ENCODE data around the gene CALCOCO1. TPM values are rescaled to one million over a fixed set of nuclear protein-coding genes. Genes with fewer than 3 reads are reported as not detected.
"Not testable (repeated sequence)": the region's sequence is repeated elsewhere in the genome, so short reads cannot be mapped to it uniquely, and the experiment has no call there.

Gene CALCOCO1
- total RNA-seq, 2 donors from 2014 or later: 35.4 to 36.2 TPM

GRCh38 chr12:53719649-53720048 is 7.6 kb downstream of the CALCOCO1 start:
- ATAC-seq (no peak), DNase-seq (ENCODE audit: low spot score in 2 of 2) (no peak)
- H3K36me3 Mint-ChIP-seq: no peaks in the 10 kb centered on the region
- no peak overlapping the region for H3K27ac Mint-ChIP-seq
- no peaks in the 10 kb centered on the region for H3K9me3 Mint-ChIP-seq

- H3K27ac Mint-ChIP-seq; ATAC-seq; DNase-seq (ENCODE audit: low spot score in 2 of 2); H3K36me3 Mint-ChIP-seq; H3K9me3 Mint-ChIP-seq: not testable (repeated sequence)
Observed at GRCh38 chr12:53718567-53718966, 8.7 kb downstream of the CALCOCO1 start.

- DNase-seq (ENCODE audit: low spot score in 2 of 2) (no peak), ATAC-seq (no peak)
- H3K36me3 Mint-ChIP-seq: no peaks in the 10 kb centered on the region
- H3K9me3 Mint-ChIP-seq: no peaks in the 10 kb centered on the region
- no peak overlapping the region for H3K27ac Mint-ChIP-seq
Observed at GRCh38 chr12:53717319-53717718, 9.9 kb downstream of the CALCOCO1 start.

GRCh38 chr12:53714004-53714403 is 13.2 kb downstream of the CALCOCO1 start:
- ATAC-seq (no peak), DNase-seq (ENCODE audit: low spot score in 2 of 2) (no peak)
- H3K36me3 Mint-ChIP-seq: no peaks in the 10 kb centered on the region
- no peak overlapping the region for H3K27ac Mint-ChIP-seq
- H3K9me3 Mint-ChIP-seq: no peaks in the 10 kb centered on the region

- H3K27ac Mint-ChIP-seq: no peak overlapping the region
- no peaks in the 10 kb centered on the region for H3K9me3 Mint-ChIP-seq
- ATAC-seq (no peak), DNase-seq (ENCODE audit: low spot score in 2 of 2) (no peak)
- no peaks in the 10 kb centered on the region for H3K36me3 Mint-ChIP-seq
Observed at GRCh38 chr12:53713516-53713915, 13.7 kb downstream of the CALCOCO1 start.

- no peaks in the 10 kb centered on the region for H3K36me3 Mint-ChIP-seq
- ATAC-seq: no peak
- no peaks in the 10 kb centered on the region for H3K9me3 Mint-ChIP-seq
- DNase-seq (ENCODE audit: low spot score in 2 of 2): no peak
- no peak overlapping the region for H3K27ac Mint-ChIP-seq
Observed at GRCh38 chr12:53712059-53712643, 15.1 kb downstream of the CALCOCO1 start.

GRCh38 chr12:53710091-53710490 is 17.2 kb downstream of the CALCOCO1 start:
- peak overlapping the region in 1 of 2 donors; percentile 63 for H3K27ac Mint-ChIP-seq
- H3K36me3 Mint-ChIP-seq: no peaks in the 10 kb centered on the region
- H3K9me3 Mint-ChIP-seq: no peaks in the 10 kb centered on the region
- no peak for DNase-seq (ENCODE audit: low spot score in 2 of 2)
- no peak for ATAC-seq

- no peaks in the 10 kb centered on the region for H3K9me3 Mint-ChIP-seq
- DNase-seq (ENCODE audit: low spot score in 2 of 2) (no peak), ATAC-seq (no peak)
- H3K36me3 Mint-ChIP-seq: no peaks in the 10 kb centered on the region
- no peak overlapping the region for H3K27ac Mint-ChIP-seq
Observed at GRCh38 chr12:53709671-53710070, 17.6 kb downstream of the CALCOCO1 start.

GRCh38 chr12:53706080-53706479 is 21.2 kb downstream of the CALCOCO1 start:
- no peak for ATAC-seq
- Mint-ChIP-seq H3K9me3 (no peaks in the 10 kb centered on the region), H3K27ac (no peak overlapping the region), H3K36me3 (no peaks in the 10 kb centered on the region)
- DNase-seq (ENCODE audit: low spot score in 2 of 2): no peak

GRCh38 chr12:53703756-53704155 is 23.5 kb downstream of the CALCOCO1 start:
- DNase-seq (ENCODE audit: low spot score in 2 of 2): no peak
- Mint-ChIP-seq H3K36me3 (no peaks in the 10 kb centered on the region), H3K9me3 (no peaks in the 10 kb centered on the region), H3K27ac (no peak overlapping the region)
- ATAC-seq: no peak

GRCh38 chr12:53701518-53702264 is 25.6 kb downstream of the CALCOCO1 start:
- Mint-ChIP-seq H3K27ac (no peak overlapping the region), H3K36me3 (no peaks in the 10 kb centered on the region), H3K9me3 (no peaks in the 10 kb centered on the region)
- peak; percentile 95 to 97 for ATAC-seq
- DNase-seq (ENCODE audit: low spot score in 2 of 2): peak; percentile 71 to 80

GRCh38 chr12:53700567-53700966 is 26.7 kb downstream of the CALCOCO1 start:
- ATAC-seq: no peak
- H3K27ac Mint-ChIP-seq: no peak overlapping the region
- H3K9me3 Mint-ChIP-seq: no peaks in the 10 kb centered on the region
- no peaks in the 10 kb centered on the region for H3K36me3 Mint-ChIP-seq
- no peak for DNase-seq (ENCODE audit: low spot score in 2 of 2)

- DNase-seq (ENCODE audit: low spot score in 2 of 2) (no peak), ATAC-seq (no peak)
- Mint-ChIP-seq H3K27ac (no peak overlapping the region), H3K9me3 (no peaks in the 10 kb centered on the region), H3K36me3 (peaks cover 6% of the 10 kb centered on the region in 2 donors)
Observed at GRCh38 chr12:53699678-53700025, 27.6 kb downstream of the CALCOCO1 start.

GRCh38 chr12:53698948-53699677 is 28.1 kb downstream of the CALCOCO1 start:
- DNase-seq (ENCODE audit: low spot score in 2 of 2) (no peak), ATAC-seq (no peak)
- no peak overlapping the region for H3K27ac Mint-ChIP-seq
- H3K36me3 Mint-ChIP-seq: peaks cover 10 to 11% of the 10 kb centered on the region in 2 donors
- H3K9me3 Mint-ChIP-seq: no peaks in the 10 kb centered on the region

- H3K9me3 Mint-ChIP-seq: peaks cover 0 to under 1% of the 10 kb centered on the region in 2 donors
- peaks cover 10 to 12% of the 10 kb centered on the region in 2 donors for H3K36me3 Mint-ChIP-seq
- no peak overlapping the region for H3K27ac Mint-ChIP-seq
- ATAC-seq (no peak), DNase-seq (ENCODE audit: low spot score in 2 of 2) (no peak)
Observed at GRCh38 chr12:53696655-53697331, 30.5 kb downstream of the CALCOCO1 start.

GRCh38 chr12:53696285-53696654 is 31.0 kb downstream of the CALCOCO1 start:
- Mint-ChIP-seq H3K36me3 (peaks cover 10 to 15% of the 10 kb centered on the region in 2 donors), H3K27ac (no peak overlapping the region), H3K9me3 (peaks cover 0 to 4% of the 10 kb centered on the region in 2 donors)
- DNase-seq (ENCODE audit: low spot score in 2 of 2) (peak in 1 of 2 donors; percentile 12), ATAC-seq (peak; percentile 47 to 71)

Measured in activated naive CD4-positive, alpha-beta T cell treated with anti-CD3 and anti-CD28 coated beads, Interleukin-2, amount 50 U/mL, for 72 hours (primary cell).